Ascending aorta (tissue), 2 donors: Measurements from ENCODE around the gene DYNC1LI1. TPM values are rescaled to one million over a fixed set of nuclear protein-coding genes. Genes with fewer than 3 reads are reported as not detected.

ENCODE experiments used
- DNase-seq, 2 donors: peaks; one replicate each; pipeline ENCODE4 v3.0.0-alpha.2; 2019; ENCODE audit warnings: low spot score in 2 of 2
- H3K27ac ChIP-seq, 2 donors: fragments of 200-600 bp; sonication (generic); one replicate each; pipeline ENCODE4 v1.5.1; 2016 to 2017; ENCODE audit warnings: mild to moderate bottlenecking in 1 of 2
- H3K27me3 ChIP-seq: fragments of 200-600 bp; sonication (generic); one replicate; pipeline ENCODE4 v1.5.1; 2017
- H3K36me3 ChIP-seq, 2 donors: fragments of 200-600 bp; sonication (generic); one replicate each; pipeline ENCODE4 v1.5.1; 2016
- H3K4me1 ChIP-seq, 2 donors: fragments of 200-600 bp; sonication (generic); one replicate each; pipeline ENCODE4 v1.5.1; 2016 to 2017; ENCODE audit warnings: mild to moderate bottlenecking in 1 of 2
- H3K4me3 ChIP-seq, 2 donors: fragments of 200-600 bp; sonication (generic); one replicate each; pipeline ENCODE4 v1.5.1; 2016 to 2017; ENCODE audit warnings: mild to moderate bottlenecking in 1 of 2
- H3K9me3 ChIP-seq, 2 donors: fragments of 200-600 bp; sonication (generic); one replicate each; pipeline ENCODE4 v1.5.1; 2016
- intact Hi-C: fragments of 100-400 bp; cut with DNase I; formaldehyde crosslinking; loops from one replicate; pipeline ENCODE4 v1.15.1; 2023
- total RNA-seq: library from RNA; depleted of rRNA; stranded (reverse); fragments of >200 nt; gene quantifications from one replicate; pipeline ENCODE4 v1.1.0, GENCODE V29; 2016
- TF ChIP-seq, protein P1 (sequence below), 3 experiments: fragments of 200-600 bp in 2 of 3; fragments of 450-650 bp in 1 of 3; sonication (generic) in 2 of 3; IDR thresholded peaks; one replicate each; pipeline ENCODE4 v1.5.1; 2016 to 2019; ENCODE audit warnings: antibody characterized with exemption in 3 of 3, mild to moderate bottlenecking in 1 of 3, moderate library complexity in 1 of 3

DYNC1LI1 gene
- total RNA-seq, 1 donor from 2014 or later, result 22.1 TPM

DNA sequence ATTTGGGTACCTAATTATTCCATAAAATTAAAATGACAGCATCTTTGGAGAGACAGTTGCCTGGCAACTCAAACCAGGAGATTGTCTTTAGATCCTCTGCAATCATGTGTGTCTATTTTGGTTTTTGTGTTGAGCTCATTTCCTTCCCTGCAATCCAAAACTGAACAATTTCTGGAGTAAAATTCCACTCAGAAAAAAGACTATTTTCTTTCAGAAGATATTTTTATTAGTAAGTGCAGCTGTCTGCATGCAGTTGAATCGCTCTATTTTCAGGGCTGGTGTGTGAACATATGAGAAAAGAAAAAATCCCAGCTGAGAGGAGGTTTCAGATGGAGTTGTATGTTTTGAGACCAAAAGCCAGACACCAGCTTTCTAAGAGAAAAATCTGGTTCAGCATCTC lies 41.9 kb upstream of the DYNC1LI1 start:
- TF ChIP-seq, protein P1, sequence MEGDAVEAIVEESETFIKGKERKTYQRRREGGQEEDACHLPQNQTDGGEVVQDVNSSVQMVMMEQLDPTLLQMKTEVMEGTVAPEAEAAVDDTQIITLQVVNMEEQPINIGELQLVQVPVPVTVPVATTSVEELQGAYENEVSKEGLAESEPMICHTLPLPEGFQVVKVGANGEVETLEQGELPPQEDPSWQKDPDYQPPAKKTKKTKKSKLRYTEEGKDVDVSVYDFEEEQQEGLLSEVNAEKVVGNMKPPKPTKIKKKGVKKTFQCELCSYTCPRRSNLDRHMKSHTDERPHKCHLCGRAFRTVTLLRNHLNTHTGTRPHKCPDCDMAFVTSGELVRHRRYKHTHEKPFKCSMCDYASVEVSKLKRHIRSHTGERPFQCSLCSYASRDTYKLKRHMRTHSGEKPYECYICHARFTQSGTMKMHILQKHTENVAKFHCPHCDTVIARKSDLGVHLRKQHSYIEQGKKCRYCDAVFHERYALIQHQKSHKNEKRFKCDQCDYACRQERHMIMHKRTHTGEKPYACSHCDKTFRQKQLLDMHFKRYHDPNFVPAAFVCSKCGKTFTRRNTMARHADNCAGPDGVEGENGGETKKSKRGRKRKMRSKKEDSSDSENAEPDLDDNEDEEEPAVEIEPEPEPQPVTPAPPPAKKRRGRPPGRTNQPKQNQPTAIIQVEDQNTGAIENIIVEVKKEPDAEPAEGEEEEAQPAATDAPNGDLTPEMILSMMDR (IDR thresholded peaks at IDR 0.05), result no peak
- Histone ChIP-seq H3K27me3 (no peaks in the 10 kb centered on the region), H3K36me3 (no peaks in the 10 kb centered on the region), H3K4me3 (no peak overlapping the region), H3K27ac (peak overlapping the region; percentile 35 to 69), H3K4me1 (peaks cover 0 to 7% of the 10 kb centered on the region in 2 donors), H3K9me3 (no peaks in the 10 kb centered on the region)
- intact Hi-C loops, result loop anchor here (5.0 kb wide), 1 partner anchor 40 kb away; the partner anchor contains the start of gene DYNC1LI1
- DNase-seq, result no peak

- TF ChIP-seq, protein P1 (IDR thresholded peaks at IDR 0.05), result no peak
- Histone ChIP-seq H3K9me3 (no peaks in the 10 kb centered on the region), H3K4me1 (peaks cover 0 to under 1% of the 10 kb centered on the region in 2 donors), H3K36me3 (no peaks in the 10 kb centered on the region), H3K4me3 (no peak overlapping the region), H3K27ac (no peak overlapping the region), H3K27me3 (no peaks in the 10 kb centered on the region)
- intact Hi-C loops, result no loop called here
- no peak for DNase-seq
Observed at GRCh38 chr3:32607522-32607921, 36.9 kb upstream of the DYNC1LI1 start.

- DNase-seq, result no peak
- Histone ChIP-seq H3K4me1 (no peaks in the 10 kb centered on the region), H3K36me3 (no peaks in the 10 kb centered on the region), H3K27me3 (no peaks in the 10 kb centered on the region), H3K4me3 (no peak overlapping the region), H3K27ac (no peak overlapping the region), H3K9me3 (no peaks in the 10 kb centered on the region)
- intact Hi-C loops, result no loop called here
- TF ChIP-seq, protein P1 (IDR thresholded peaks at IDR 0.05), result no peak
Observed at GRCh38 chr3:32606960-32607359, 36.3 kb upstream of the DYNC1LI1 start.

GRCh38 chr3:32606277-32606676 lies 35.6 kb upstream of the DYNC1LI1 start:
- TF ChIP-seq, protein P1 (IDR thresholded peaks at IDR 0.05), result no peak
- DNase-seq, result no peak
- intact Hi-C loops, result no loop called here
- H3K9me3 ChIP-seq, result no peaks in the 10 kb centered on the region
- no peaks in the 10 kb centered on the region for H3K27me3 ChIP-seq
- H3K27ac ChIP-seq, result no peak overlapping the region
- no peaks in the 10 kb centered on the region for H3K36me3 ChIP-seq
- H3K4me3 ChIP-seq, result no peak overlapping the region
- H3K4me1 ChIP-seq, result no peaks in the 10 kb centered on the region

DNA sequence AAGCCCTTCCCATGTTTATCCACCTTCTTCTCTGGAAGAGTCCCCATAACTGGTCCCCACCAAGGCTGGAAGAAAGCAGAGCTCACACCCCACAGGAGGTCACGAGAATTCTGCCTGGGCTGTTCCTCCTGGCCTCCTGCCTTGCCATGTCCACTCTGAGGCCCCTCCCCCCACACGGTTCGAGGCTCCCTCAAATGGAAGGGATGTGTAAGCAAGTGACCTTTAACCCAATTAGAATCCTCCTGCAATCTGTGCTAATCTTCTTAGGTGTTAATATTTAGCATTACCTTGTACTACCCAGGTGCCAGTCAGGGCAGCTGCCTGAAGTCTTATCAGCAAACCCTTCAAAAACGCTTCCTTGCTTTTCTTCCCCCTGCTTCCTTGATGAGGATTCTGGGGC lies 32.4 kb upstream of the DYNC1LI1 start:
- no peaks in the 10 kb centered on the region for H3K9me3 ChIP-seq
- no peak for DNase-seq

More for the DNA sequence above, 32.4 kb upstream of the DYNC1LI1 start:
- H3K27me3 ChIP-seq, result no peaks in the 10 kb centered on the region
- H3K4me3 ChIP-seq, result no peak overlapping the region
- intact Hi-C loops, result no loop called here
- no peaks in the 10 kb centered on the region for H3K4me1 ChIP-seq
- no peaks in the 10 kb centered on the region for H3K36me3 ChIP-seq
- TF ChIP-seq, protein P1 (IDR thresholded peaks at IDR 0.05), result no peak
- H3K27ac ChIP-seq, result no peak overlapping the region
